ENCODE data around the gene XRCC1.
"Not testable (repeated sequence)": the region's sequence is repeated elsewhere in the genome, so short reads cannot be mapped to it uniquely, and the experiment has no call there.

- TF ChIP-seq POLR2AphosphoS5 (IDR thresholded peaks at IDR 0.05; ENCODE audit: low read depth); EZH2 (IDR thresholded peaks at IDR 0.05; ENCODE audit: low read depth, unreplicated experiment): not testable (repeated sequence)
- TF ChIP-seq, protein P1, sequence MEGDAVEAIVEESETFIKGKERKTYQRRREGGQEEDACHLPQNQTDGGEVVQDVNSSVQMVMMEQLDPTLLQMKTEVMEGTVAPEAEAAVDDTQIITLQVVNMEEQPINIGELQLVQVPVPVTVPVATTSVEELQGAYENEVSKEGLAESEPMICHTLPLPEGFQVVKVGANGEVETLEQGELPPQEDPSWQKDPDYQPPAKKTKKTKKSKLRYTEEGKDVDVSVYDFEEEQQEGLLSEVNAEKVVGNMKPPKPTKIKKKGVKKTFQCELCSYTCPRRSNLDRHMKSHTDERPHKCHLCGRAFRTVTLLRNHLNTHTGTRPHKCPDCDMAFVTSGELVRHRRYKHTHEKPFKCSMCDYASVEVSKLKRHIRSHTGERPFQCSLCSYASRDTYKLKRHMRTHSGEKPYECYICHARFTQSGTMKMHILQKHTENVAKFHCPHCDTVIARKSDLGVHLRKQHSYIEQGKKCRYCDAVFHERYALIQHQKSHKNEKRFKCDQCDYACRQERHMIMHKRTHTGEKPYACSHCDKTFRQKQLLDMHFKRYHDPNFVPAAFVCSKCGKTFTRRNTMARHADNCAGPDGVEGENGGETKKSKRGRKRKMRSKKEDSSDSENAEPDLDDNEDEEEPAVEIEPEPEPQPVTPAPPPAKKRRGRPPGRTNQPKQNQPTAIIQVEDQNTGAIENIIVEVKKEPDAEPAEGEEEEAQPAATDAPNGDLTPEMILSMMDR (conservative IDR thresholded peaks at IDR 0.05; ENCODE audit: low read depth in 2 of 2): not testable (repeated sequence)
Measured at GRCh38 chr19:43587029-43587428, 11.7 kb upstream of the XRCC1 start.
